HG03025 (cell line): ENCODE data around the gene USP28.
"Not testable (repeated sequence)": the region's sequence is repeated elsewhere in the genome, so short reads cannot be mapped to it uniquely, and the experiment has no call there.

ENCODE experiments used
- ATAC-seq: cut with Tn5 transposase; IDR thresholded peaks from one replicate; pipeline ENCODE4 v1.9.1; 2021; ENCODE audit warnings: mild to moderate bottlenecking, moderate library complexity; ENCODE audit not compliant: unreplicated experiment, low FRiP score

Gene USP28, protein sequence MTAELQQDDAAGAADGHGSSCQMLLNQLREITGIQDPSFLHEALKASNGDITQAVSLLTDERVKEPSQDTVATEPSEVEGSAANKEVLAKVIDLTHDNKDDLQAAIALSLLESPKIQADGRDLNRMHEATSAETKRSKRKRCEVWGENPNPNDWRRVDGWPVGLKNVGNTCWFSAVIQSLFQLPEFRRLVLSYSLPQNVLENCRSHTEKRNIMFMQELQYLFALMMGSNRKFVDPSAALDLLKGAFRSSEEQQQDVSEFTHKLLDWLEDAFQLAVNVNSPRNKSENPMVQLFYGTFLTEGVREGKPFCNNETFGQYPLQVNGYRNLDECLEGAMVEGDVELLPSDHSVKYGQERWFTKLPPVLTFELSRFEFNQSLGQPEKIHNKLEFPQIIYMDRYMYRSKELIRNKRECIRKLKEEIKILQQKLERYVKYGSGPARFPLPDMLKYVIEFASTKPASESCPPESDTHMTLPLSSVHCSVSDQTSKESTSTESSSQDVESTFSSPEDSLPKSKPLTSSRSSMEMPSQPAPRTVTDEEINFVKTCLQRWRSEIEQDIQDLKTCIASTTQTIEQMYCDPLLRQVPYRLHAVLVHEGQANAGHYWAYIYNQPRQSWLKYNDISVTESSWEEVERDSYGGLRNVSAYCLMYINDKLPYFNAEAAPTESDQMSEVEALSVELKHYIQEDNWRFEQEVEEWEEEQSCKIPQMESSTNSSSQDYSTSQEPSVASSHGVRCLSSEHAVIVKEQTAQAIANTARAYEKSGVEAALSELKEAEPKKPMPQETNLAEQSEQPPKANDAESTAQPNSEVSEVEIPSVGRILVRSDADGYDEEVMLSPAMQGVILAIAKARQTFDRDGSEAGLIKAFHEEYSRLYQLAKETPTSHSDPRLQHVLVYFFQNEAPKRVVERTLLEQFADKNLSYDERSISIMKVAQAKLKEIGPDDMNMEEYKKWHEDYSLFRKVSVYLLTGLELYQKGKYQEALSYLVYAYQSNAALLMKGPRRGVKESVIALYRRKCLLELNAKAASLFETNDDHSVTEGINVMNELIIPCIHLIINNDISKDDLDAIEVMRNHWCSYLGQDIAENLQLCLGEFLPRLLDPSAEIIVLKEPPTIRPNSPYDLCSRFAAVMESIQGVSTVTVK

DNA sequence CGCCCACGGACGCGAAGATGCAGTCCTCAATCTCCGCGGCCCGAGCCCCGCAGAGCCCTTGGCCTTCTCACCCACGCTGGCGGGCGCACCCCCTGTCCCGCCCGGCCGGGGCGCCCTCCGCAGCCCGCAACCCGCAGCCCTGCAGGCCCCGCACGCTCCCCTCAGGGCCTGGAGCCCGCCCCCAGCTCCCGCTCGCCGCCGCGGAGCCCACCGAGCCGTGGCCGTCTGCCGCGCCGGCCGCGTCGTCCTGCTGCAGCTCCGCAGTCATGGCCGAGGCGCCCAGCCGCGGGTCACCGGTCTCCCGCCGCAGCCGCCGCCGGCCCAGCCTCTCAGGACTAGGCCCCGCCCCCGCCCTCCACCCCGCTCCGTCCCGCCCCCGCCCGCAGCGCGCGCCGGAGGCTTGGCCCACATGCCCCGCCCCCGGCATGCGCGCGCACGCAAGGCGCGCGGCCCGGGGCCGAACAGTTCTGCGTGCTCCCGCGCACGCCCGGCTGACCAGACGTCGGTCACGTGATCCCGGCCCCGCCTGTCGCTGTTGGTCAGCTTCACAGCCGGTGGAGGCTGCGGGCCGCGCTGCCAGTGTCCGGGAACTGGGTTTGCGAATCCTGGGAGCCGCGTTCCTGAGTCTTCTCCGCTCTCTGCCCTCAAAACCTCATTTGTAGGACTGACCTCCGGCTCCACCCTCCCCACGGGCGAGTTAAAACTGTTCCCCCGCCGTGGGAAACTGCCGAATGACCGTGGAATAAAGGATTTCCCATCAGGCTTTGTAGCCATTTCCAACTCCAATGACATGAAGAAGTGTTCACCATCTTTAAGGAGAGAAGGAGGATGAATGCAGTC is at the start of gene USP28:
Gene USP28 (minus strand): TSS at position 339 of the 840 bp plus-strand sequence. CDS start 71 bp downstream, at position 268.
- ATAC-seq = peak; percentile 84

DNA sequence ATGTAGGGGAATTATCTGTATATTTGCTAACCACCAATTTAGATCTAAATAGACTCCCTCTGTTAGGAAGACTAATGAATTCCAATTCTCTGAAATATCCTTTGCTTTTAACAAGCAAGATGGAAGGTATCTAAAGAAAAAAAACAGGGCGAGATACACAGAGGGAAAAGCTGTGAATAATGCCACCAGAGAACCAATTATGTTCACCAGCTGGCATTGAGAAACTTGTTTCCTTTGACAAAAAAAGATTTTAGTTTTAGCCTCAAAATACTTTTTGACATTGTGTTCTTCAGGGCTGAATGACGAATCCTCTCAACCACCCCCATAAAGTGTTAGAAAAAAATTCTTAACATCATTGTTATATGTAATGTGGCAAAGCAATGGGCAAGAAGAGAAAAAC is 48.2 kb upstream of the USP28 start:
- ATAC-seq = no peak

DNA sequence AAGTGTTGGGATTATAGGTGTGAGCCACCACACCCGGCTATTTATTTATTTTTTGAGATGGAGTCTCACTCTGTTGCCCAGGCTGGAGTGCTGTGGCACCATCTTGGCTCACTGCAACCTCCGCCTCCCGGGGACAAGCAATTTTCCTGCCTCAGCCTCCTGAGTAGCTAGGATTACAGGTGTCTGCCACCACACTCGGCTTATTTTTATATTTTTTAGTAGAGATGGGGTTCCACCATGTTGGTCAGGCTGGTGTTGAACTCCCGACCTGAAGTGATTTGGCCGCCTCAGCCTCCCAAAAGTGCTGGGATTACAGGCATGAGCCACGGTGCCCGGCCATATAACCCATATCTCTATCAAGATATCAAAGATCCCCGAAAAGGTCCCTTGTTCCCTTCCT is 36.1 kb upstream of the USP28 start:
- ATAC-seq = not testable (repeated sequence)

DNA sequence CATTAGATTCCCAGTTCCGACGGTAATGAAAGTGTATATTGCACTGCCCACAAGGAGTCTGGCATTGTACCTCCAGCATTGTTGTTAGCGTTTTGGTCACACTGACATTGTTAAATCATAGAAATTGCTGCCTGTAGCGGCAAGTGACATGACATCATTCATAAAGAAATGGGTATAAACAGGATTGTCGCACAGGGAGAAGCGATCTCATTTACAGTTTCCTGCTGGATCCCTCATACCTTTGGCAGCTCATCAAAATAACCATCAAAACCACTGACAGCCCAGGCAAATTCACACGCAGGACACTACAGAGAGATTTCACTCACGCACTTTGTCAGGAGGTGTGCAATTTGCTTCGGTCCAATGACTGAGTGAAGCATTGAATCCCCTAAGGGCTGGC is 32.7 kb upstream of the USP28 start:
- no peak for ATAC-seq

DNA sequence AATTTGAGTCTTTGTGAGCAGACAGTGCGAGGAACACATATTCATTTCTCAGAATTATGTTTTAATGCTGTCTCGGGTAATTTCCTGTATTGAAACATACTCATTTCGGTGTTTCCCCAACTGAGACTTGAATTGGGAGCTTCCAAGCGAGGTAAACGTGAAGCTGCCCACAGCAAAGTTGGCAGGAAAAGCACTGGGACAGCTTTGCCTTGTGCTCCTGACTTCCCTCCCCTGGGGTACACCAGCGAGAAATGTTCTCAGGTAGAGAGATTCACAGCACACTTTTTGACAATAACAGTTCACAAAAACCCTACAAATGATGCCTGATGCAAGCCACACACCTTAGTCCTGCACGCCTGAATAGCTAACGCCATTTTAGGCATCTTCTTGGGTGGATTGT is 32.3 kb upstream of the USP28 start:
- no peak for ATAC-seq

DNA sequence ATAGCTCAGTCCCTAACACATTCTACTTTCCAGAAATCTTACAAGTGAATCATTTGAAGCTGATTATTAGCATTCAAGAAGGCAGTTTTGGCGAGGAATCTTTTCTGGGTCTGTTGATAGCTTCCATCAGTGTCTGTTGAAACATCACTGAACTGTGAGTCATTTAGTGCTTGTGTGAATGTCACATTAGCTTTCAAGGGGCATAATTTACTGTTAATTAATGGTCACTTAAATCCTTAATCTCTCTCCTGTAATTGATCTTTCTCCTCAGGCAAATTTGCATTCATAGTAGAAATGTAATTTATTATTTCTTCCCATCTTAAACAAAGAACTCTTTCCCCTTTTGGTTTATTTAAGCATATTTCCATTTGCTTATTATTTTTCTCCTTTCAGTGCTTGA is 31.8 kb upstream of the USP28 start:
- ATAC-seq = no peak

DNA sequence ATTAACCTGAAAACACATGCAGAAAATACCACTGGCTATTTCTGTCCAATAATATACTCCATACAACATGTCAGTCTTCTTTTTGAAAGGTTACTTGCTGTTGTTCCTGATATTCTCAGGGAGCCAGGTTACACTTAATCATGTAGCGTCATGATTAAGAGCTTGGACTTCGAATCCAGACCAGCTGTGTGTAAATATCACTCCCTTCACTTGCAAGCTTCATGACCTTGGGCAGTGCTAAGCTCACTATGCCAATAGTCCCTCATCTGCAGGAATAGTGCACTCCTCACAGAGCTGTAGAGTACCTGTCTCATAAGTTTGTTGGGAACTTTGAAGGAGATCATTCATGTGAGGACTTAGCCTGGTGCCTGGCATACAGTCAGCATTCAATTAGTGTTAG is 31.1 kb upstream of the USP28 start:
- ATAC-seq = no peak

DNA sequence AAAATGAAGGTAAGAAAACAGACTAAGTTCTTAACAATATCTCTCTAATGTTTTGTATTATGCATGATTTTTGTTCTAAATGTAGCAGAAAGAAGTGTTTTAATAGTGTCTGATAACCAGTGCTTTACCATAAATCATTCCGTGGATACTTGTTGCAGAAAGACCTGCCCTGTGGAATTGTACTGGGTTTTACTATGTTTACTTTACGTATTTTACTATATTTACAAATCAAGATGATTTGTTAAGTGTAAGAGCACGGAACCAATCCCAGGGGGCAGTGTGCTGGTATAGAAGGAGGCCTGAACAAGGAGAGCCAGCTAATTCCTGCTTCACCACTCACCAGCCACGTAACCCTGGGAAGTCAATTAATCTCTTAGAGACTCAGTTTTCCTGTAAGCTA is 30.7 kb upstream of the USP28 start:
- no peak for ATAC-seq

DNA sequence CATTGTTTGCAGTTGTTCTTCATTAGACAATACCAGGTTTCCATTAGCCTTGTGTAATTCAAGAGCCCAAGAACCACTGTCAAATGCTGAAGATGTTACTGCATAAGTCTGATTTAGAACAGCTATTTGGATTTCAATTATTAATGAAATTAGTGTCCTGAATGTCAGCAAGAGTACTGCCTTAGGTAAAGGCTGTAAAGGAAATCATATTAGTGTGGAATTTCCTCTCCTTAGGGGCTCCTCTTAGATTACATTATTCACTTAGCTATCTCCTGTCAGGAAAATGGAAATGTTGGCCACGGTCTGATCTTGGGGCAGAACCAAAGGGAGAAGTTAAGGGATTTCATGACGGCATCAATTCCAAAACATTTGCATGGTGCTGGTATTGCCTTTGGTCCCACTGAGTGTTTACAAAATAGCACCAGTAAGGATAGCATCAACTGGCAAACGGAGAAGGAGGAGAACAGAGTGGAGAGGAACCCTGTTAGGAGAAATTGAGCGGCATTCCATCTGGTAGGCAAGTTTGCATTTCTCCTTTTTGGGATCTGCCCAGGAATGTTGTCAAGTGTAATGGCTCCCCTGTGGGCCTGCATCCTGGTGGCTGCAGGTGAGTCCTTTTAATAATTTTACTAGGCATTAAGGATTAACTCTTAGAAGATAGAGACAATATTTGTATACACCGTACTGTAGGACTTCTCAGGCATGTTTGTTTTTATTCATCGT is 29.2 kb upstream of the USP28 start, which contains the start of gene HTR3B:
Gene HTR3B (plus strand): TSS at position 418 of the 723 bp plus-strand sequence. CDS start 138 bp downstream, at position 556.
- ATAC-seq = no peak

DNA sequence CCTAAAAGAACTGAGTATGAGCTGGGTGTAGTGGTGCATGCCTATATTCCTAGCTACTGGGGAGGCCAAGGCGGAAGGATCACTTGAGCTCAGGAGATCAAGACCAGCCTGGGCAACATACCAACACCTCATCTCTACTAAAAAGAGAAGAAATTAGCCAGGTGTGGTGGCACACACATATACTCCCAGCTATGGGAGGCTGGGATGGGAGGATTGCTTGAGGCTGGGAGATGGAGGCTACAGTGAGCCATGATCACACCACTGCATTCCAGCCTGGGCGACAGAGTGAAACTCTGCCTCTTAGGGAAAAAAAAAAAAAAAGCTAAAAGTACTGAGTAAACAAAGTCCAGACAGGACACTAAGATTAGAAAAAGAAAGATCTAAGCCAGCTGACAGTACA is 25.8 kb upstream of the USP28 start:
- ATAC-seq = no peak

DNA sequence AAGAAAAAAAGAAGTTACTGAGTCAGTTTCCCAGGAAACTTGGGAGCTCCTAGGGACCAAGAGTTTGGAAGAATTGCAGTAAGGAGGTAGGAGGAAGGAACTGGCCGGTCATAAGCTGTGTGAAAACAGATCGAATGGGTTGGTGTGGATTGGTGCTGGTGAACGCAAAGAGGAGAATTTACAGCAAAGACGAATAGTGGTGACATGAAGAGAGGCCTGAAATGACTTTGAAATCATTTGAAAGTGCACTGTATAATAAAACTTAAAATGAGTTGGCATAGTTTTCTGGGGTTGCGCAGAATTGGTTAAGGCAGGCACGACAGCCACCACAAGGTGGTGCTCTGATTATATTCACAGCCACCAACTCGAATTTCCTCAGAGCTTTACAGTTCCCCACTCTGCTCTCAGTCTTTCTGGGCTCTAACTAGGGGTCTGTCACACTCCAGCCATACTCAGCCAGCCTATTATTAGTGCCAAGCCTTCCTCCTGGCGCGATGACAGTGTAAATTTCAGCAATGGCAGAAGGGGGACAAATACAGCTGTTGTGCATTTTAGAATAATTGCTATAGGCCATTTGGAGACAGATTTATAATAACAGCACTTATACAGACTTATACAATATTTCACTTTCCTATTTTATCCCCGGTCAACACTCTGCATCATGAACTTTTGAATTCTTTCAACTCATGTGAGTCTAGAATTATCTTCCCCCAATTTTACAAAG is 20.9 kb upstream of the USP28 start:
- no peak for ATAC-seq

DNA sequence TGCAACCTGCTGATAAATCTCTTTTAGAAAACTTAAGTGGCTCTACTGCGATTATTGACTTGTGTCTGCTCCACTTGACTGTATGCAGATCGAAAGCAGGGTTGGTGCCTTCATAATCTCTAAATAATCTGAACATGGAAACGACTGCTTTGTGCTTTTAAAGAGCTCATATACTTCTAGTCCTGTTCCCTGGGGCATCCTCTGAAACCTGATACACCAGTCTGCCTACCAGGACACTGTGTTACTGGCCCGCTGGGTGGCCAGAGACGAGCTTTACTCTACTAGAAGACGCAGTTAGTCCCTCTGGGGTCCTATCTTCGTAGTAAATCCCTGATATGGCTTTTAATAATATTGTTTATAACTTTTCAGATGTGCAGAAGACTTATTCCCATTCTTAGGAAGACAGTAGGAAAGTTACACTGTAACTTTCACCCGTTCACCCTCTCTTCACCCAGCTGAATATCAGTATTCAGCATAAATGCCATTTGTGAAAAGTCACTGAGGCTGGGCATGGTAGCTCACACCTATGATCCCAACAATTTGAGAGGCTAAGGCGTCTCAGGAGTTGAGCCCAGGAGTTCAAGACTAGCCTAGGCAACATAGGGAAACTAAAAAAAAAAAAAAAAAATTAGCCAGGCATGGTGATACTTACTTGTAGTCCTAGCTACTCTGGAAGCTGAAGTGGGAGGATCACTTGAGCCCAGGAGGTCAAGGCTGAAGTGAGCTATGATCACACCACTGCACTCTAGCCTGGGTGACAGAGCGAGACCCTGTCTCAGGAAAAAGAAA is 20.2 kb upstream of the USP28 start:
- no peak for ATAC-seq

DNA sequence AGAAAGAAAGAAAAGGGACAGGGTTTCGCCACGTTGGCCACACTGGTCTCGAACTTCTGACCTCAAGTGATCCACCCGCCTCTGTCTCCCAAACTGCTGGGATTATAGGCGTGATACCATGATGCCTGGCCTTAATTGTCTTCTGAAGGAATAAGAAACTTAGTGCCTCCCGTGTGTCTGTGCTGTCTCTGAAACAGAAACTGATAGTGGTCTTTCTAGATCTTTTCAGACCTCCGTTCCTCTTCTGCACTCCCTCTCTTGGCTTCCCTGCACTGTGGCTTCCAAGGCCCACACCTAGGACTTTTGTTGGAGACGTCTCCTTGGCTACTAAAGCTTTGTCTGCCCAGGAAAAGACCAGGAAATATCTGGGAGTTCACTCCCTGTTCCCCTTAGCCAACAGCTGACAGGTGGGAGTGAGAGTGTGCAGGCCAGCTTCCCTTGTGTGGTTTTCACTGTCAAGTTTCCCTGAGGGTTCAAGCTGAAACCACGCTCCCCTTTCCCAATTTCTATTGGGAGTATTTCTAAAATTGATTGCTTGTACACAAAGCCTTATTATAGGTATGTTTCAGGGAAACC is 19.1 kb upstream of the USP28 start:
- ATAC-seq = no peak

DNA sequence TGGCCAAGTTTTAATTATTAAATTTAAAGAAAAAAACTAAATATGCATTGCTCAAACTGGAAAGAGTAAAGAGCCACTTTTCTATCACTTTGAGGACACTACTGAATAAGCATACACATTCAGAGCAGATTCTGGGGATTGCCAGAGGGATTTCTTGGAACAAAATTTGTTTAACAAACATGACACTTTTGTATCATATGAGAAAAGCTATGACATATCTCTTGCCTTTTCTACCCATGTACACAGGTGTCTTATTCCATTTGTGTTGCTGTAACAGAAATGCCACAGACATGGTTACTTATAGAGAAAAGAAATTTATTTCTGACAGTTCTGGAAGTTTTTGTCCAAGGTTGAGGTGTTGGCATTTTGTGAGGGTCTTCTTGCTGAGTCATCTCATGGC is 13.5 kb upstream of the USP28 start:
- ATAC-seq = no peak

DNA sequence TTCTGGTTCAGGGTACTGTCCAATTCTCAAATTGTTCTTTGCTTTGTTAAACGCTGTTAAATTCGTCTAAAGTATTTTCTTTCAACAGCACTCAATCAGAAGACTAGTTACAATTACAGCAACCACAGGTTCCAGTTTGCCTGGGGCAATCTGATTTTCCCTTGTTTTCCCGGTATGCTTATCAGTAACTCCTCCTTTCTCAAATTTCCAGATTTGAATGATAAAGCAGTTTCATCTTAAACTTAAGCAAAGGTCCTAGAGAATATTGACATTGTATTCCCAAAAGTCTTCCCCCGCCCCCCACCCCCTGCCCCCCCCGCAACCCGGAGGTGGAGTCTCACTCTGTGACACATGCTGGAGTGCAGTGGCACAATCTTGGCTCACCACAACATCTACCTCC is 10.5 kb upstream of the USP28 start:
- ATAC-seq = no peak

DNA sequence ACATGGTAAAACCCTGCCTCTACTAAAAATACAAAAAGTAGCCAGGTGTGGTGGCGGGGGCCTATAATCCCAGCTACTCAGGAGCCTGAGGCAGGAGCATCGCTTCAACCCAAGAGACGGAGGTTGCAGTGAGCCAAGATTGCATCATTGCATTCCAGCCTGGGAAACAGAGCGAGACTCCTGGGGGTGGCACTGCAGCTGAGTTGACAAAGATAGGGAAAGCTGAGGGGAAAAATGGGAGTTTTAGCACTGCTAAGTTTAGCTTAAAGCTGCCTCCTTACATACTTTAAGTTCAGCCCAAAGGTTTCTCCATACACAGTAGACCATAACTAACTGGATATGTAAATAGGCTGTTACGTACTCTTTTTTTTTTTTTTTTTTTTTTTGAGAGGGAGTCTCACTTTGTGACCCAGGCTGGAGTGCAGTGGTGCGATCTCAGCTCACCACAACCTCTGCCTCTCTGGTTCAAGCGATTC is 9.0 kb upstream of the USP28 start:
- ATAC-seq = no peak

DNA sequence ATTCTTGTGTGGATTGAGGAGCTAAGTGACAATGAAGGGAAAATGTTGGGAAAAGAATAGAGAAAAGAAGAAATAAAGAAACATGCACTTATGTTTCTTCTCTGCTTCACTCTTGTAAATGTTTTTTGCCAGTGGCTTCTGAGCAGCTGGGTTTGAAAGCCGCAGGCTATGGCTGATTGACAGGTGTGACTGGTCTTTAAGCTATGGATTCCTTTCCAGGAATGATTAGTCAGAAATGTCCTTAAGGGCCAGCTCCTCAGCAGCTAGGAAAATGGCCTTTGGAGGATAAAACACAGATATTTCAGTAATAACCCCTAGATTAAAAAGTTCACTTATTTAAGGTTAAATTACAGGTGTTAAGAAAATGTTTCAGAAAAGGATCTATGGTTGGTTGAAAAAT is 6.5 kb upstream of the USP28 start:
- no peak for ATAC-seq

DNA sequence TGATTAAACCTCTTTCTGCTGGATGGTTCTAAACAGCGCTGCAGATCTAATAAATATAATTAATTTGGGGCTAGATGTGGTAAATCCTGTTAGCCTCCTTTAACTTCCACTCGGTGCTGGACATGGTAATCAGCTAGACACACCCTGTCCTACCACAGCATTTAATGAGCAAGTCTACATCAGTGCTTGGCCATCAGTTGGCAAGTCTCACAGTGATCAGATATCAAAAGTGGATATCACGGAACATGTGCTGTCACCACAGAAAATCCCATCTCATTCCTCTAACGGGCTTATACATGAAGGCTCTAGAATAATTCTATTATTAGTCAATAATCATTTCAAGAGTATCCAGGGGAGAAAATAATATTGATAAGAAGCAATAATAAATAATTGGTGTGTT is 5.6 kb upstream of the USP28 start:
- ATAC-seq = no peak
